Activated CD4-positive, CD25-positive, alpha-beta regulatory T cell (primary cell): ENCODE data around the gene ASPSCR1.
"Not testable (repeated sequence)": the region's sequence is repeated elsewhere in the genome, so short reads cannot be mapped to it uniquely, and the experiment has no call there.

Experiments used
- DNase-seq, 4 experiments: peaks; one replicate each; lab custom pipeline; 2025; lab: John Stamatoyannopoulos, UW

The ASPSCR1 gene

DNA sequence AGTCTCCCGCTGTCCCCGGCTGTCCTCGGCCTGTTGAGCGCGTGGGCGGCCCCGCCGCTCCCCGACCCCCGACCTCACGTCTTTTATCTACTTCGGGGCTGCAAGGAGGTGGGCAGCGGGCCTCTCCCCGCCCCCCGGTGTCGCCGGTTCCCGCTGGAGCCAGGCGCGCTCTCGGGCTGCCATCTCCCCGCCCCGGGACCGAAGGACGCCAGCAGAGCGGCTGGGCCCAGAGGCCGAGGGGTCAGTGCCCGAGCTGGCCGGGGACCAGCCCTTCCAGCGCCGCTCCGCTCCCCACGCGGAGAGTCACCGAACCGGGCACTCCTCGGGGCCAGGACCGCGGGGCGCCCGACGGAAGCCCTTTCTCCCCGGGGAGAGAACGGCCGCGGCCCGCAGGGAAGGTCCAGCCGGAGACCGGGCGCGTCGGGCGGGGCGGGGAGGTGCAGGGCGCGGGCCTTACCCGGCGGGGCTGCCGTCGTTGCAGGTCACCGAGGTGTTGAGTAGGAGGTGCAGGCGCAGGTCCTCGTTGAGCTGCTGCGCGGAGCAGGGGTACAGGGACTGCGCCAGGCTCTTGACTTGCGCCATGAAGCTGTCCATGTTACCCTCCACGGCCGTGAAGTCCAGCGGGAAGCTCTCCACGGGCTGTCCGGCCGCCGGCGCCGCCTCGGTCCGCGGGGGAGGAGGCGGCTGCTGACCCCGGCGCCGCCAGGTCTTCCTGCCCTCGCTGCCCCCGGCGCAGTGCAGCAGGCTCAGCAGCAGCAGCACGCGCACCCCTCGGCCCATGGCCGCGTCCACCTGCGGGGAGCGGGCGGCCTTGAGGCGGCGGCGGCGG, 17.1 kb upstream of the ASPSCR1 start:
- no peak for DNase-seq

GRCh38 chr17:81961087-81961511, 16.3 kb upstream of the ASPSCR1 start, which contains the start of gene NOTUM:
Gene NOTUM, minus strand, starts transcription at chr17:81961187. Its CDS starts 278 bp downstream, at chr17:81960909.
- DNase-seq = no peak

DNA sequence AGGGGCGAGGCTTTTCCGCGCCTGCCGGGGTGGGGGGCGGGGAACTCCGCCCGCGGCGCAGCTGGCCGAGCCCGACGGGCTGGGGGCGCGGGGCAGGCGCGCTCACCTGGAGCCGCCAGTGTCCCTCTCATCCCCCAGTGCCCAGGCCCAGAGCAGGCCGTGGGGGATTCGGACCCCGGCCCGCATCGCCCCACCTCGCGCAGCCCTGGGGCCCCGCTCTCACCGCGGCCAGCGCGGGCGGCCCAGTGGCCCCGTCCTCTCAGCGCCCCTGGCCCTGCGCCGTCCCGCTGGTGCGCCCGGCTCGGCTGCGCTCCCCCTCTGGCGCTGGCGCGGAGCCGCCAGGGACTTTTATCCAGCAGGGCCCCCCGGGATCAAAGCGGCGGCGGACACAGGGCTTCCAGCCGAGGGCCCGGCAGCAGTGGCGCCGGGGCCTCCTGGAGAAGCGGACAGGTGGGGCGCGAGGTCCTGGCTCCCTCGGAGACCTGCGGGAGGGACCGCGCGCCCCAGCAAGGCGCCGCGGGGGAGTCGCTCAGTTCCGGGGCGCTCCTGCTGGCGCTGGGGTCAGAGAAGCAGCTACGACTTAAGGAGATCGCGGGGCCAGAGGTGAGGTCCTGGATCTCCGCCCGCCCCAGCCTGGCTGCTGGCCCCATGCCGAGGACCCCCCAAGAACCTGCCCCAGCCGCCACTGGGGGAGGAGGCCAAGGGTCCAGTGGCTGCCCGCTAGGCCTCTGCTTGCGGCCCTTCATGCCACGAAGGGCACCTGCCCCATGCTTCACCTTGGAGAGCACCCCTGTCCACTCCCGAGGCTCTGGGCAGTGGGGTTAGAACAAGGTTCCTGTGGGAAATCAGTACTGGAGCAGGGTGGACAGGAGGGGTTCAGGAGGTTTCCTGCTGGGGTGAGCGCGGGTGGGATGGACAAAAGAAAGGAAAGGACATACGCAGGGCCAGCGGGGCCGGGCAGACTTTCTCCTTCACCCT, 15.6 kb upstream of the ASPSCR1 start:
- DNase-seq = no peak

DNA sequence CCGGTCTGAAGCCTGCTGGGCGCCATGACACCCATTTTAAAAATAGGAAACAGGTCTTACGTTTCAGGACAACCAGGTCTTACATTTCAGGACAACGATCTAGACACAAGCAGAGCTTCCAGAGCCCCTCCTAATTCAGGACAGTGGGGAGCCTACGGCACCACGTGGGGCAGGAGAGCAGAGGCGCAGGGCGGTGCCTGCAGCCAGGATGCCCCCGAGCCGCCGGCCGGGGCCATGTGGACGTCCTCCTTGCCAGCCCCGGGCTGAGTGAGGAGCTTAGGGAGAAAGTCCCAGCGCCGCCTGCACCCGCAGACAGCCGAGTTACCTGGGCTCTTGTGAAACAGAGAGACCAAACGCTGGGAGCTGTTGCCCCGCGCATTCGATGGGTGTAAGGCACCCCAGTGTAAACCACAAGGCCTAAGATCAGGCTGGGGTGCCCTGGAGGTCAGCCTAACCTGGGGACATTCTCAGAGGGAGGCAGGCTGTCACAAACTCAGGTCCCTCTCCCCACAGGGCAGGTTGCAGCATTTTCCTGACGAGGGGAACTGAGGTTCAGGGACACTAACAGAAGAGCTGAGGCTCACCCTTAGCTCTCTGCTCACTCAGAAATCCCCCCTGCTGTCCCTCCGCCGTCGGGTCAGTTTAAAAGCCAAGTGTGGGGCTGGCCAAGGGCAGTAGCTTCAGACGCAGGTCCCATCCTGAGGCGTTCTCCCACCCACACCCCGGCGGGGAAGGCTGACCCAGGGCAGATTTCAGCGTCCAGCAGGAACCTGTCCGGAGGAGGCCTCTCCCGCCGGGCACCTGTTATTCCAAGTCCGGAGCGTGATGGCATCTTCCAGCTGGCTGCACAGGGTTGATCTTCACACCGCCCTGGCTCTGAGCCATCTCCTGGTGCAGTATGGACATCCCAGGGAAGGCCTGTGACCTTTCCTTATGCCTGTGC, 14.7 kb upstream of the ASPSCR1 start:
- no peak for DNase-seq

GRCh38 chr17:81964081-81964849, 13.2 kb upstream of the ASPSCR1 start:
- no peak for DNase-seq

DNA sequence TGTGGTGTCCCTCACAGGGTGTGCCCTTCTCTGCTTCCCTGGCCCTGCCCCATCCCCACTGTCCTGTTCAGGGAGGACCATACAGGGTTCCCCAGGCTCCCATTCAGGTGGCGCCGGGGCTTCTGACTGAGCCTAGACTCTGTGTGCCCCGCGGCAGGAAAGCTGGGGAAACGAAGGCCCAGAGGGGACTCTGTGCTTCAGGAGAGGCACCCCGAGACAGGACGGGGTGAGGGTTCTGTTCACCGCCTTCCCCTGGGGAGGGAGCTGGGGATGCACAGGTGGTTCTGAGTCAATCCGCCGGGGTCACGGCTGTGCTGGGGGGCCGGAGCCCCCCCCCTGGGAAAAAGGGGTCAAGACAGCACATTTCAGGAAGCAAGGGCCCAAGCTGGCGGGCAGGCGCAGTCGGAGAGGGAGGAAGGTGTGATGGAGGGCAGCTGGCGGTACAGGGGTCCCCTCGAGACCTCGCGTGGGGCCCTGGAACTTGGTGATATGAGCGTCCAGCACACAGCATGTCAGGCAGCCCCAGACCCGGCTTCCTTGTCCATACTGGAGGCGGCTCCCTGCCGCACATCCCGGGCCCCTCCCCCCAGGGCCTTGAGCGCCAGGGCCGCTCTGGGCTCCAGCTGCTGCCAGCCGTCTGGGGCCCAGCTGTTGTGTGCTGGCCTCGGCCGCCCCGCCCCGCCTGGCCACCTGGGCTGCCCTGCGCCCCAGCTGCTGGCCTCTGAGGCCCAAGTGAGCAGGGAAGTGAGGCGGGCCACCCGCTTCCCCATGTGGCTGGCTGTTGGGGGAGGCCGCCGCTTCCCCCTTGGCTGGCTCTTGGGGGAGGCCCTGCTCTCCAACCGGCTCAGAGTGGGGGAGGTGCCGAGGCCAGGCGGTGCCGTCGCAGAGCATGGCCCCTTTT, 10.8 kb upstream of the ASPSCR1 start:
- no peak for DNase-seq

- no peak for DNase-seq
Measured at GRCh38 chr17:81967244-81967532, 10.2 kb upstream of the ASPSCR1 start.

DNA sequence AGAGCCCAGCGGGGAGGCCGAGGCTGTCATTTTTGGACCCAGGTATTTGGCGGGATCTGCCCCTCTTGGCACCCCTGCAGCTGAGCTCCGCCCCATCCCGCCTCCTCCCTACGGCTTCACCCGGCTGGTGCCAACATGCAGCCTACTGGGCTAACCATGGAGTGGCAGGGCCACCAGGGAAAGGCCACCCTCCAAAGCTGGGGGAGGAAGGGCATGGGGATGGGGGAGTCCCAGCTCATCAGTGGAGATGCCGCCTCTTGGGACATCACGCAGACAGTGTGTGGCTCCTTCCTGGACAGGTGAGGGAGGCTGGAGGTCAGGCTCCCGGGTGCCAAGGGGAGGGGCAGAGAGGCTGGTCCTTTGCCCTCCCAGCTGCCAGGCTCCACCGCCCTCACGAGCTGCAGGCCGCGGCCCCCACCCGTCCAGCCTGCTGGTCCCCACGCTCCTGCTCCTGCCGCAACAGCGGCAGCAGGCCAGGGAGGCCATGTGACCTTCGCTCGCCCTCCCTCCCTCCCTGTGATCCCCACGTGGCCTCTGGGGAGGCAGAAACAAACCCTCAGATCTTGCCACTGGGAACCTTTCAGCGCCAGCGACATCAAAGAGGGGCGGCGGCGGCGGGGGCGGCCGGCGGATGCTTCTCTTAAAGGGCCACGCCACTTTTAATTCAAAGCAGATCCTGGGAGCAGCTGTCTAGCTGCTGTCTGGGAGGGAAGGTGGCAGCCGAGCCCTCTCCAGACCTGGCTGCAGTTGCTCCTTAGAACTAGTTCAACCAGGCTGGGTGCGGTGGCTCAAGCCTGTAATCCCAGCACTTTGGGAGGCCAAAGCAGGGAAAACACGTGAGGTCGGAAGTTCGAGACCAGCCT, 9.7 kb upstream of the ASPSCR1 start:
- DNase-seq = peak; percentile 58 to 75 (median 72)

DNA sequence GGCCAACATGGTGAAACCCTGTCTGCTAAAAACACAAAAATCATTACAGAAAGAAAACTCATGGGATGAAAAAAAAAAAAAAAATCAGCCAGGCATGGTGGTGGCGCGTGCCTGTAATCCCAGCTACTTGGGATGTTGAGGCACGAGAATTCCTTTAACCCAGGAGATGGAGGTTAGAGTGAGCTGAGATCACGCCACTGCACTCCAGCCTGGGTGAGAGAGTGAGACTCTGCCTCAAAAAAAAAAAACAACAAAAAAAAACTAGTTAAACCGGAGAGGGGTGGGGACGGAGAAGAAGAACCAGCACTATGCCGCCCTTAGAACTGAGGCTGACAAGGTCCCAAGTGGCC, 9.1 kb upstream of the ASPSCR1 start:
- no peak for DNase-seq

DNA sequence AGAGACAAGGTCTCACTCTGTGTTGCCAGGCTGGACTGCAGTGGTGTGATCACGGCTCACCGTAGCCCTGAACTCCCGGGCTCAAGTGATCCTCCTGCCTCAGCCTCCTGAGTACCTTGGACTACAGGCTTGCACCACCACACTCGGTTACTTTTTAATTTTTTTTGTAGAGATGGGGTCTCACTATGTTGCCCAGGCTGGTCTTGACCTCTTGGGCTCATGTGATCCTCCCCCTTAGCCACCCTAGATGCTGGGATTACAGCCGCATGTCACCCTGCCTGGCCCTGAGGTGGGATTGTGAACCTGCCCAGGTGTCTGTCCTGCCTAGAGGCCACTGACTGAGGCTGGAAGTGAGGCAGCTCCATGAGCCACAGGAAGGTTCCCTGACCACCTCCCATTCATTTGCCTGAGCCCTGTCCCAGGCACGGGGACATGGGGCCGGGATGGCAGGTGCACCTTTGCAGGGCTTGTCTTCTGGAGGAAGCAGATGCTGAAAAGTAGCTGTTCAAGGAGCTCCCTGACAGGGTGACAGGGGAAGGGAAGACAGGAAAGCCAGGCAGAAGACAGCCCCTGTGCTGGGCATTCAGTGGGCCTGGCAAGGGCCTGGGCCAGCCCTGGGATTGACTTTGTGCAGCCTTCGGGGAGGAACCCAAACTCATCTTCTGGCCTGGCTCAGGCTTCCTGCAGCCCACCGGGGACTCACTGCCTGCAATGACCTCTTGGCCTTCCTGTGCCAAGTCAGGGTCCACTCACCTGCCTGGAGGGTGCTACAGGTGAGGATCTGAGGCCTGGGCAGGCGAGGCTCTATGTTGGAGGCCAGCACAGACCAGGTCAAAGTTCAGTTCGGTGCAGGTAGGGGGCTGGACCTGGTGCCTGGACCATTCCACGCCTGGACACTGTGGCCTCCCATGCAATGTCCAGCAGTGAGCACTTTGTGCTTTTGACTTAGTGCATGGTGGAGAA, 8.3 kb upstream of the ASPSCR1 start:
- no peak for DNase-seq

DNA sequence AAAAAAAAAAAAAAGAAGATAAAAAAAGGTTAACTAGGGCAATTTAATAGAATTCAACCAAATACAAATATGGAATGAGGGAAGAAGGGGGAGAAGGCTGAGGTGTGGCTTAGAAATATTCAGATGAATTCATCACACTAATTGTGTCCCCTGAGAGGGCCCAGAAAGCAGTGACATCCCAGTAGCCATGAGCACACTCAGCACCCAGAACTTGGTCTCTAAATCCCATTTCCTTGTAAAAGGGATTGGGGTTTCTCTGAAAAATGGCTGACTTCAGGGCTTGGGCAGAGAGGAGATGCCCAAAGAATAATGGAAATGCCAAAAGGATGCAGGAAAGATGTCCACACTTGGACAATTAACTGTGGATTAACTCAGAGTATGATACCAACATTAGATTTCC, 4.0 kb upstream of the ASPSCR1 start:
- no peak for DNase-seq

- DNase-seq = no peak
Measured at GRCh38 chr17:81976332-81977210, 858 bp upstream of the ASPSCR1 start.

DNA sequence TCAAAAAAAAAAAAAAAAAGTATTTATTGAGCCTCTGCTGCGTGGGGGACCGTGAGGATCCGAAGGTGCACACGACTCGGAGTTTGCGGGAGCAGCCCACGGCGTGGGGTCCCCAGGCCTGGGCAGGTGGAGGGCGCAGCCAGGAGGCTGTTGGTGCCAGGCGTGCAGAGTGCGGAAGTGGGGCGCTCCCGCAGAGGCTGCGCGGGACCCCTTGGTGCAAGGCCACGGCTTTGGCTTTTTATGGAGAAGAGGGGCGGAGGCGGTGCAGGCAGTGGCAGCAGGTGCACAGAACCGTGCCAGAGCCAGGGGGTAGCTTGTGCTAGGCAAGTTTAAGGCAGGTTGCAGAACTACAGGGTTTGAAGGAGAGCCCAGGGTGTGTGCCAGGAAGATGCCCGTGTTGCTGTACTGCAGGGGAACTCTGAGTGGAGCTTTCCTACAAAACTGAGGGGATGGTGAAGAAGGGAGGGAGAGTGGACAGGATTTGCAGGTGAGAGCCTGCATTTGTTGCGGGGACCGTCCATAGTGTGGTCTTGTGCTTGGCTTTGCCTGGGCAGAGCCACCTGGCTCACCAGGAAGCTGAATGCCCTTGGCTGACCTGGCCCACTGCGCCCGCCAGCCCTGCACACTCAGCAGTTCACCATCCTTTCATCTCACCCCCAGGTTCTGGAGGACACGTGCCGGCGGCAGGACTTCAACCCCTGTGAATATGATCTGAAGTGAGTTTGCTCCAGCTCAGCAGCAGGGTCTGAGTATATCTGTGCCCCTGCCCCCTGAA, 1.3 kb downstream of the ASPSCR1 start:
- DNase-seq = no peak

DNA sequence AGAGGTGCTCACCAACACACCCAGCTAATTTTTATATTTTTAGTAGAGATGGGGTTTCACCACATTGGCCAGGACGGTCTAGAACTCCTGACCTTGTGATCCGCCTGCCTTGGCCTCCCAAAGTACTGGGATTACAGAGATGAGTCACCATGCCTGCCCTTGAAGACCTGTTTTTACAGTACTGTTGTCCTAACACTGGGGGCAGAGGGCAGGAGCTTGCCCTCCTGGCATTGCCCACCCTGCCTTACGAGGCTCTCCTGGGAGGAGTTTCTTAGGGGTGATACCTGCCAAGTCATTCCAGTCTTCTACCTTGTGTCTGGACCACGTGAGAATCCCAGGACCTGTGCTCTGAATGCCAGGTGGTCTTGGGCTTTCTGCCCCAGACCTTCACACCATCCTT, 2.7 kb downstream of the ASPSCR1 start:
- no peak for DNase-seq

- DNase-seq = no peak
Measured at GRCh38 chr17:81980707-81981343, 3.4 kb downstream of the ASPSCR1 start.

GRCh38 chr17:81981511-81981910, 4.1 kb downstream of the ASPSCR1 start:
- not testable (repeated sequence) for DNase-seq
